Duodenal mucosa (tissue), 2 donors: ENCODE results near the gene WDR33.

ENCODE experiments used
- H3K27ac ChIP-seq: one replicate; pipeline ENCODE4 v1.7.0; 2013; ENCODE audit warnings: low read depth, low read length
- H3K27me3 ChIP-seq, 2 donors: one replicate each; pipeline ENCODE4 v1.7.0; 2013; ENCODE audit warnings: low read length in 2 of 2, control low read depth in 1 of 2; ENCODE audit not compliant: insufficient read depth in 2 of 2, control insufficient read depth in 1 of 2
- H3K36me3 ChIP-seq, 2 donors: one replicate each; pipeline ENCODE4 v1.7.0; 2013; ENCODE audit warnings: low read length in 2 of 2, control low read depth in 1 of 2; ENCODE audit not compliant: insufficient read depth in 2 of 2, control insufficient read depth in 1 of 2
- H3K4me1 ChIP-seq, 2 donors: one replicate each; pipeline ENCODE4 v1.7.0; 2013; ENCODE audit warnings: low read length in 2 of 2, control low read depth in 1 of 2; ENCODE audit not compliant: insufficient read depth in 2 of 2, control insufficient read depth in 1 of 2
- H3K4me3 ChIP-seq, 2 donors: one replicate each; pipeline ENCODE4 v1.7.0; 2013; ENCODE audit warnings: low read length in 2 of 2, low read depth in 1 of 2
- H3K9ac ChIP-seq, 2 donors: one replicate each; pipeline ENCODE4 v1.7.0; 2013; ENCODE audit warnings: low read length in 2 of 2, low read depth in 1 of 2
- H3K9me3 ChIP-seq, 2 donors: one replicate each; pipeline ENCODE4 v1.7.0; 2013; ENCODE audit warnings: low read length in 2 of 2, control low read depth in 1 of 2; ENCODE audit not compliant: control insufficient read depth in 1 of 2

The WDR33 gene

DNA sequence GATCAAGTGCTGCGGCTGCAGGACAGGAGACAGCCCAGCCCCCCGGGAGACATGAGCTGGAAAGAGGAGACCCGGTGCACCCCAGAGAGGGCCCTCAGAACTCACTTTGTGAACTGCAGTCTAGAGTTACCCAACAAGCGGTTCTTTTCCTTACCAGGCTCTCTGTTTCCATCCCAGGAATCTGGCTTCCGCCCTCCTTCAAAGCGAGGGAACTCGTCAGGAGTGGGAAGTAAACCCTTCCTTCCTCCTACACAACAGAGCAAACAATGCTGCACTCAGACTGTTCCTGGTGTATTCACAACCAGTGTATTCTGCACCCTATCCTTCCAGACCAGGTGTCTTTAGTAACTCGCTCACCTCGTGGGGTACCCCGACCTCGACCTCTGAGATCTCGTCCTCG, 101.6 kb downstream of the WDR33 start:
- Histone ChIP-seq H3K36me3 (peaks cover 10 to 57% of the 10 kb centered on the region in 2 donors), H3K9me3 (no peaks in the 10 kb centered on the region), H3K27me3 (no peaks in the 10 kb centered on the region), H3K4me3 (no peak overlapping the region), H3K27ac (no peak overlapping the region), H3K9ac (no peak overlapping the region), H3K4me1 (no peaks in the 10 kb centered on the region)

DNA sequence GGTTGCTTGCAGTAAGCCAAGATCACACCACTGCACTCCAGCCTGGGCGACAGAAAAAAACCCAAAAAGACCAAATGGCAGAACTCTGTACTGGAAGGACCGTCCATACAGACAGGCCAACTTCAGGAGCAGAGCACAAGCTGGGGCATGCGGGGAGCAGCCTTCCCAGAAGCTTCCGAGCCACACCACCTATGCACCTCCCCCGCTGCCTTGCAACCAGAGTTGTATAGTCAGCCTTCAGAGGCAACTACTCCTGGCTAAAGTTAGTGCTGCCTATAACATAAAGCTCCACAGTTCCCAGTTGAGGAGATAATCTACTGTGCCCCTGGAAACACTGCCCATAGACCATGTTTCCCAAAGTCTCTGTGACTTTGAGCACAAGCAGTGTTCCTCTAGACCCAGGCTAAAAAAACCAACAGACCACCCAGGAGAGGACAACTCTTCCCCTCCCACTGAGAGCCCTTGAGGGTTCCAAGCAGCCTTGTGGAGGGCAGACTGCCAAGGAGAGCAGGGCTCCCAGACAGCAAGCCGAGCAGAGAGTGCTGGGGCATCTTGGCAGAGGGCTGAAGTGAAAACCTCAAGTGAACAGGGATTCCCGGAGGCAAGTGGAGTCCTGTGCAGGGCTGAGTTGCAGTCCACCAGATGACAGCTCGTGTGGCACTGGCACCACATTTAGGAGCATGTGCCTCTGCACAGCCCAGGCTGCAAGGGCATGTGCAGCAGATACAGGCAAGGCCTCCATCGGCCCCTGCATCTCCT, 102.9 kb downstream of the WDR33 start:
- Histone ChIP-seq H3K4me1 (peaks cover 4 to 5% of the 10 kb centered on the region in 2 donors), H3K27me3 (no peaks in the 10 kb centered on the region), H3K9ac (no peak overlapping the region), H3K27ac (no peak overlapping the region), H3K9me3 (no peaks in the 10 kb centered on the region), H3K4me3 (no peak overlapping the region), H3K36me3 (peaks cover 7 to 57% of the 10 kb centered on the region in 2 donors)

DNA sequence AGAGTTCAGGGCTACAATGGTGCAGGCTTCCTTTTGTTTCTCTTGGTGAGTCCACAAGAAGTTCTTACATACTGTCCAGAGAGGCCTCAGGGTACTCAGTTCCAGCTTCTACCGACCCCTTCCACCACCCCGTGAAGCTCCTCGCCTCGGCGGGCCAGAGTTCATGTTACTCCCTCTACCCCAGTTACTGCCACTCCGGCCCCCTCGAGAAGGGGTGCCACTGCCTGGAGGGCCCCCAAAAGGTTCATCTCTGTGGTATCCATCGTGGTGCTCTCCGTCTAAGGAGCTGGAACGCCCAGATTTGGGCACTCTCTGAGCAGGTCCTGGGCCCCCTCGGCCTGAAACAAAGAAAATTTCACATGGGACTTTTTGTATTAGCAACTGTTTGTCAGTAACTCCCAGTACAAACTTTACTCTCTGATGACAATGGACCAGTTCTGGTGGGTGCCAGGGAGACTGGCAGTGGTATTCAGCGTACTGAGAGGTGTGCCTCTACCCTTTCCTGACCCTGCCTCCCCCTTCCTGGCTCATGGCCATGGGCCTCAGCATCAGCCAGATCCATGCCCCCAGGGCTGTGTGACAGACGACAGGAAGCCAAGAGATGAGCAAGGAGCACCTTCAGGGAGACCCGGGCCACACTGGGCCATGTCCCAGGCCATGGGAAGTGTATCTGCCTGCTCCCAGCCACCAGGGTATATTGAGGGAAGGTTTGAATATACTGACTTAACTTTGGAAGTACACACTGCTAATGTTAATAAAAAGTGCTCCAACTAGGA, 104.6 kb downstream of the WDR33 start:
- H3K9me3 ChIP-seq: no peaks in the 10 kb centered on the region
- H3K9ac ChIP-seq: no peak overlapping the region
- H3K27me3 ChIP-seq: no peaks in the 10 kb centered on the region
- peaks cover 14% of the 10 kb centered on the region in 2 donors for H3K4me1 ChIP-seq
- H3K27ac ChIP-seq: no peak overlapping the region
- H3K4me3 ChIP-seq: no peak overlapping the region
- H3K36me3 ChIP-seq: peaks cover 7 to 57% of the 10 kb centered on the region in 2 donors

DNA sequence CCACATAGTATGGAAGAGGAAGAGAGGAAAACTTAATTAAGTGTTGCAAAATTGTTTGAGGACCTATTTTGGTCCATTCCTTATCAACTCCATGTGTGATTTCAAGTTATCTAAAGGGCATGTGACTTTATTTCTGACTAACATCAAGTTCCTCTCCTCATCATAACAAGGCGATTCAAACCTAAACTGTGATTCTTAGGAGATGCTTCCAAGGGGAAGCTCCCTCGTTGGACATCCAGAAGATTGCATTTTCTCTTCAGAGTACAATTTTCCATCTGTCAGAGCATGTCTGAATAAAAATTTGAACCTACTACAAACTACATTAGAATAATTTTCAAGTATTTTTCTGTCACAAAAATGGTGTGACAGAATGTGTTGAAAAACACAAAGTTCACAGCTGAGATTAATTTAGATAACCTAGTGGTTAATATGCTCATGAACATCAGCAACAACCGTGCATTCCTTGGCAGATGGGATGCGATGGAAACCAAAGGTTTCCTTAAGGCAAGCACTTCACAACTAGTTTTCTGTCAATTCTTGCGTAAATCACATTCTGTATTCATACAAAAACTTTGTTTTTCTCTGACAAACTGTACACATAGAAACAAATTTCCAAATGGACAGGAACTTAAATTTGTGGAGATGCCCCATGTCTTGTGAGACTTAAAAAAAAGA, 105.4 kb downstream of the WDR33 start:
- H3K9me3 ChIP-seq: no peaks in the 10 kb centered on the region
- no peaks in the 10 kb centered on the region for H3K27me3 ChIP-seq
- no peak overlapping the region for H3K9ac ChIP-seq
- peaks cover 7 to 54% of the 10 kb centered on the region in 2 donors for H3K36me3 ChIP-seq
- no peak overlapping the region for H3K27ac ChIP-seq
- no peak overlapping the region for H3K4me3 ChIP-seq
- H3K4me1 ChIP-seq: peaks cover 19 to 20% of the 10 kb centered on the region in 2 donors

DNA sequence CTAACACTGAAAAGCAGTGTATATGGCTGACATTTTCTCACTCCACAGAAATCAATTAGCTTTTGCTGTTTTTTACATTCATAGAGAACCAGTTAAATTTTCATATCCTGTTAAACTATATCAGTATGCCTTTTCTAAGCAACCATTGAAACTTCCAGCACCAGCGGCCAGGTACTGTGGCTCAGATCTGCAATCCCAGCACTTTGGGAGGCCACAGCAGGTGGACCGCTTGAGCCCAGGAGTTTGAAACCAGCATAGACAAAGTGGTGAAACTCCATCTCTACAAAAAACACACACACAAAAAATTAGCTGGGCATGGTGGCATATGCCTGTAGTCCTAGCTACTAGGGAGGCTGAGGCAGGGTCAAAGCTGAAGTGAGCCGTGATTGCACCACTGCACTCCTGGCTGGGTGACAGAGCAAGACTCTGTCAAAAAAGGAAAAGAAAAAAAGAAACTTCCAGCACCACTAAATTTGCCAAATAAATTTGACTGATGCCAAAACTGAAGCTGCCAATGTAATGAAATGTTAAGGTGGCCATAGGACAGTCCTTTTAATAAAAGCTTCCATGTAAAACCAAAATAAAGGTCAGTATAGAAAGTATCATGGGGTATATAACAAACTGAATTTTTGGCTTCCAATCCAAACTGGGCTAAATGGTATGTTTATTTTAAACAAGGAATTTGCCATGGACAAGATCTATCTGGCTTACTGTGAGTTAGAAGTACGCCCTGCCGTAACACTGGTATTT, 106.2 kb downstream of the WDR33 start:
- H3K4me3 ChIP-seq: no peak overlapping the region
- H3K27me3 ChIP-seq: no peaks in the 10 kb centered on the region
- peaks cover 23 to 25% of the 10 kb centered on the region in 2 donors for H3K4me1 ChIP-seq
- no peaks in the 10 kb centered on the region for H3K9me3 ChIP-seq
- H3K27ac ChIP-seq: no peak overlapping the region
- no peak overlapping the region for H3K9ac ChIP-seq
- peaks cover 7 to 47% of the 10 kb centered on the region in 2 donors for H3K36me3 ChIP-seq

DNA sequence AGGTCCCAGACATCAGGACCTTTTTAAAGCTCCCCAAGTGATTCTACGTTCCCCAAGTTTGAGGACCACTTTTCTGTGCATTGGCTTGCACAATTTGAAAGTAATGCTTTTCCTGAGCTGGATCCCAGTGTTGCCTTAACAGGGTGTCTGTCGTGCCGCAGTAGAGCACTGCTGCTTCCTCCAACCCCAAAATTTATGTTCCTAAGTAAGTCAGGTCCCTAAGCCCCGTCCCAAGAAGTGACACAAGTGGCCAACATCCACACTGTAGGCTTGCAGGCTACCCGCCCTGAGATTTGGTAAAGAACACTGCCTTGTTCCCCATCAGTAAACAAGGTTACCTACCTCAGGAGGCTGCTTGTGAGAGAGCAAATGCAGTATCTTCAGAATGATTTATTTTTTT, 107.7 kb downstream of the WDR33 start:
- H3K4me1 ChIP-seq: peaks cover 23 to 25% of the 10 kb centered on the region in 2 donors

DNA sequence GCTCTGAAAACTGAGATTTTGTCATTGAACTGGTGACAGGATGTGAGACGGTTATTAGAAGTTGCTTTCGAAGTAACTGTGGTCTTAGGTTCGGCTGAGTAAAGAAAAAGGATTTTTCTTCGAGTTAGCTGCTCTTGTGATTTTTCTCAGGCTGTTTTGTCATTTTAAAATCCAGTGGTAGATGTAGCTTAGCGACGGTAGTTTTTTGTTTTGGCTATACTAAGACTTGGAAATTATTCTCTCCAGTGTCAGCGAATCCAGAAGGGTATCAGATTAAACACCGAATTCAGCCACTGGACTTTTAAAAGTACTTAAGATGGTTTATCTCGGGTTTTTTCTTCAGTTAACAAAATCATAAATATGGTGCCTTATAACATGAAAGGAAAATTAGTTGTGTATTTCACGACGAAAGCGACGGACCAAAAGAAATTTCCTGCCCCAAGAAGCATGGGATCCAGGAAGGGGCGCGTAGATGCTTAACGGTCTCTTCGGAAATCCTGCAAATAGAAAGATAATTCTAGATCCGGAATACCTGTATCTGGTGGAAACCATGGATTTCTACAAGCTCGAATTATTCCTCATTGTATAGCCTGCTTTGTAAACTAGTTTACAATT, 108.5 kb downstream of the WDR33 start:
- Histone ChIP-seq H3K36me3 (peaks cover 0 to 24% of the 10 kb centered on the region in 2 donors), H3K9me3 (no peaks in the 10 kb centered on the region), H3K27me3 (no peaks in the 10 kb centered on the region), H3K9ac (peak overlapping the region; percentile 63 to 84), H3K4me3 (peak overlapping the region; percentile 90 to 92), H3K27ac (peak overlapping the region; percentile 94), H3K4me1 (peaks cover 23 to 25% of the 10 kb centered on the region in 2 donors)

More for the DNA sequence above, 107.7 kb downstream of the WDR33 start:
- Histone ChIP-seq H3K9ac (no peak overlapping the region), H3K27me3 (no peaks in the 10 kb centered on the region), H3K9me3 (no peaks in the 10 kb centered on the region), H3K36me3 (peaks cover 3 to 32% of the 10 kb centered on the region in 2 donors), H3K4me3 (no peak overlapping the region), H3K27ac (no peak overlapping the region)

DNA sequence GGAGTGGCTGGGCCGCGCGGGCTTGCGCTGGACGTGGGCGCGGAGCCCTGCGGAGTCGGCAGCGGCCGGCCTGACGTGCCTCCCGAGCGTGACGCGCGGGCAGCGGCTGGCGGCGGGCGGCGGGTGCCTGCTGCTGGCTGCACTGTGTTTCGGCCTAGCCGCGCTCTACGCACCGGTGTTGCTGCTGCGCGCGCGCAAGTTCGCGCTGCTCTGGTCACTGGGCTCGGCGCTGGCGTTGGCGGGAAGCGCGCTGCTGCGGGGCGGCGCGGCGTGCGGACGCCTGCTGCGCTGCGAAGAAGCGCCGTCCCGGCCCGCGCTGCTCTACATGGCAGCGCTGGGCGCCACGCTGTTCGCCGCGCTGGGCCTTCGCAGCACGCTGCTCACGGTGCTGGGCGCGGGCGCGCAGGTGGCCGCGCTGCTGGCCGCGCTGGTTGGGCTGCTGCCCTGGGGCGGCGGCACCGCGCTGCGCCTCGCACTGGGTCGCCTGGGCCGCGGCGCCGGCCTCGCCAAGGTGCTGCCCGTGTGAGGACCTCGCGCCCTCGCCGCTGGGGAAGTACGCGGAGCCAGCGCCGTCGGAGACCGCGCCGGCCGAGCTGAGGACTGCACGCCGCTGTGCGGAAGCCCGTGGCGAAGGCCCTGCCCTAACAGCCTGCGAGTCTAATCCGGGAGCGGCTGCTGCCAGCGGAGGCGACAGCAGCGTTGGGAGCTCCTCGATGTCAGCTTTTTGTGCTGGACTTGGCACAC, 109.1 kb downstream of the WDR33 start:
- Histone ChIP-seq H3K4me3 (peak overlapping the region; percentile 90 to 92), H3K36me3 (peaks cover 0 to 20% of the 10 kb centered on the region in 2 donors), H3K27ac (peak overlapping the region; percentile 94), H3K9ac (peak overlapping the region; percentile 81 to 84), H3K27me3 (no peaks in the 10 kb centered on the region), H3K4me1 (peaks cover 23 to 25% of the 10 kb centered on the region in 2 donors), H3K9me3 (no peaks in the 10 kb centered on the region)

DNA sequence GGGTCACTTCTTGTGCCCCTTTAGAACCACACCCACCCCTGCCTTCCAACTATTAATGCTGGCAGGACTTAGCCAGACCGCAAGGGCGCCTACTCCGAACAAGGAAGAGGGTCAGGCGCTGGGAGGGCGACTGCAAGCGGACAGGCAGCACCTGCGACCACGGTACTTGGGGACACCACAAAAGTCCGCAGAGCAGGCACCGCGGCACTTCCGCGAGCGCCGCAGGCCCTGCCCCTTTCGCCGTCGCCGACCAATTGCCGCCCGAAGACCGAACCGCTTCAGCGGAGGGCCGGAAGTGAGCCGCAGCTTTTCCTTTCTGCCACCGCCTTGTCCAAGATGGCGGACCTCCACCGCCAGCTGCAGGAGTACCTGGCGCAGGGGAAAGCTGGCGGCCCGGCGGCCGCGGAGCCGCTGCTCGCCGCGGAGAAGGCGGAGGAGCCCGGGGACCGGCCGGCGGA, 109.7 kb downstream of the WDR33 start, which contains the start of gene SFT2D3:
TSS of gene SFT2D3 (plus strand) at position 305 of the 458 bp plus-strand sequence. CDS start at position 337, 32 bp downstream.
- Histone ChIP-seq H3K27me3 (no peaks in the 10 kb centered on the region), H3K9ac (peak within 1 kb of the TSS; percentile 81 to 84), H3K4me3 (peak within 1 kb of the TSS; percentile 90 to 92), H3K36me3 (peaks cover 0 to 14% of the 10 kb centered on the region in 2 donors), H3K4me1 (peaks cover 23 to 25% of the 10 kb centered on the region in 2 donors), H3K9me3 (no peaks in the 10 kb centered on the region), H3K27ac (peak within 1 kb of the TSS; percentile 94)
